MM.1S (cell line): ENCODE measurements around the gene DDX51.

Source experiments
- EZH2 ChIP-seq: fragments of 300-600 bp; sonication (generic); optimal IDR thresholded peaks from 2 replicates; pipeline ENCODE3; 2017; ENCODE audit warnings: low read depth, mild to moderate bottlenecking, antibody characterized with exemption, low read length, mixed read lengths
- EZH2phosphoT487 ChIP-seq: fragments of 300-600 bp; sonication (generic); IDR thresholded peaks from 2 replicates; pipeline ENCODE4 v1.6.1; 2018; ENCODE audit warnings: antibody characterized with exemption, low read length
- TF ChIP-seq, protein P1 (sequence below): fragments of 300-600 bp; sonication (generic); IDR thresholded peaks from 2 replicates; pipeline ENCODE4 v1.5.1; 2016; ENCODE audit warnings: antibody characterized with exemption, low read length, mixed read lengths

- TF ChIP-seq, protein P1, sequence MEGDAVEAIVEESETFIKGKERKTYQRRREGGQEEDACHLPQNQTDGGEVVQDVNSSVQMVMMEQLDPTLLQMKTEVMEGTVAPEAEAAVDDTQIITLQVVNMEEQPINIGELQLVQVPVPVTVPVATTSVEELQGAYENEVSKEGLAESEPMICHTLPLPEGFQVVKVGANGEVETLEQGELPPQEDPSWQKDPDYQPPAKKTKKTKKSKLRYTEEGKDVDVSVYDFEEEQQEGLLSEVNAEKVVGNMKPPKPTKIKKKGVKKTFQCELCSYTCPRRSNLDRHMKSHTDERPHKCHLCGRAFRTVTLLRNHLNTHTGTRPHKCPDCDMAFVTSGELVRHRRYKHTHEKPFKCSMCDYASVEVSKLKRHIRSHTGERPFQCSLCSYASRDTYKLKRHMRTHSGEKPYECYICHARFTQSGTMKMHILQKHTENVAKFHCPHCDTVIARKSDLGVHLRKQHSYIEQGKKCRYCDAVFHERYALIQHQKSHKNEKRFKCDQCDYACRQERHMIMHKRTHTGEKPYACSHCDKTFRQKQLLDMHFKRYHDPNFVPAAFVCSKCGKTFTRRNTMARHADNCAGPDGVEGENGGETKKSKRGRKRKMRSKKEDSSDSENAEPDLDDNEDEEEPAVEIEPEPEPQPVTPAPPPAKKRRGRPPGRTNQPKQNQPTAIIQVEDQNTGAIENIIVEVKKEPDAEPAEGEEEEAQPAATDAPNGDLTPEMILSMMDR: no peak
- TF ChIP-seq EZH2phosphoT487: no peak
- no peak for TF ChIP-seq EZH2
Measured at GRCh38 chr12:132143336-132144071, 615 bp downstream of the DDX51 start.
